ENCODE results near the gene DIP2C.

Gene DIP2C

DNA sequence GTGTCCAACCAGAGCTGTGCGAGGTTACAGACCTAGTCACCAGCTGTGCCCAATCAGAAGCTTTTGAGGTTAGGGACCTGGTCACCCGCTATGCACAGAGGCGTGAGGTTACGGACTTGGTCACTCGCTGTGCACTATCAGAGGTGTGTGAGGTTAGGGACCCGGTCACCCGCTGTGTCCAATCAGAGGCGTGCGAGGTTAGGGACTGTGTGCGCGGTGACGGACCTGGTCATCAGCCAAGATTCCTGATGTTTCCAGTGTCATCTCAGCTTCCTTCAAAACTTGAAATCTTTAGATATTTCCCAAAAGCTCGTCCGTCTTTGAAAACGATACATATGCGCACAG is 182.1 kb downstream of the DIP2C start:
- ChIA-PET POLR2A (ENCODE audit: low non-redundant PET) (no interaction called here), CTCF (interaction anchor here (0.6 kb wide), 1 partner anchor 23 kb away, joined by 4 read pairs; no protein-coding TSS in a partner anchor)
- TF ChIP-seq, protein P1, sequence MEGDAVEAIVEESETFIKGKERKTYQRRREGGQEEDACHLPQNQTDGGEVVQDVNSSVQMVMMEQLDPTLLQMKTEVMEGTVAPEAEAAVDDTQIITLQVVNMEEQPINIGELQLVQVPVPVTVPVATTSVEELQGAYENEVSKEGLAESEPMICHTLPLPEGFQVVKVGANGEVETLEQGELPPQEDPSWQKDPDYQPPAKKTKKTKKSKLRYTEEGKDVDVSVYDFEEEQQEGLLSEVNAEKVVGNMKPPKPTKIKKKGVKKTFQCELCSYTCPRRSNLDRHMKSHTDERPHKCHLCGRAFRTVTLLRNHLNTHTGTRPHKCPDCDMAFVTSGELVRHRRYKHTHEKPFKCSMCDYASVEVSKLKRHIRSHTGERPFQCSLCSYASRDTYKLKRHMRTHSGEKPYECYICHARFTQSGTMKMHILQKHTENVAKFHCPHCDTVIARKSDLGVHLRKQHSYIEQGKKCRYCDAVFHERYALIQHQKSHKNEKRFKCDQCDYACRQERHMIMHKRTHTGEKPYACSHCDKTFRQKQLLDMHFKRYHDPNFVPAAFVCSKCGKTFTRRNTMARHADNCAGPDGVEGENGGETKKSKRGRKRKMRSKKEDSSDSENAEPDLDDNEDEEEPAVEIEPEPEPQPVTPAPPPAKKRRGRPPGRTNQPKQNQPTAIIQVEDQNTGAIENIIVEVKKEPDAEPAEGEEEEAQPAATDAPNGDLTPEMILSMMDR (conservative IDR thresholded peaks at IDR 0.05; ENCODE audit: low read depth), result no peak

DNA sequence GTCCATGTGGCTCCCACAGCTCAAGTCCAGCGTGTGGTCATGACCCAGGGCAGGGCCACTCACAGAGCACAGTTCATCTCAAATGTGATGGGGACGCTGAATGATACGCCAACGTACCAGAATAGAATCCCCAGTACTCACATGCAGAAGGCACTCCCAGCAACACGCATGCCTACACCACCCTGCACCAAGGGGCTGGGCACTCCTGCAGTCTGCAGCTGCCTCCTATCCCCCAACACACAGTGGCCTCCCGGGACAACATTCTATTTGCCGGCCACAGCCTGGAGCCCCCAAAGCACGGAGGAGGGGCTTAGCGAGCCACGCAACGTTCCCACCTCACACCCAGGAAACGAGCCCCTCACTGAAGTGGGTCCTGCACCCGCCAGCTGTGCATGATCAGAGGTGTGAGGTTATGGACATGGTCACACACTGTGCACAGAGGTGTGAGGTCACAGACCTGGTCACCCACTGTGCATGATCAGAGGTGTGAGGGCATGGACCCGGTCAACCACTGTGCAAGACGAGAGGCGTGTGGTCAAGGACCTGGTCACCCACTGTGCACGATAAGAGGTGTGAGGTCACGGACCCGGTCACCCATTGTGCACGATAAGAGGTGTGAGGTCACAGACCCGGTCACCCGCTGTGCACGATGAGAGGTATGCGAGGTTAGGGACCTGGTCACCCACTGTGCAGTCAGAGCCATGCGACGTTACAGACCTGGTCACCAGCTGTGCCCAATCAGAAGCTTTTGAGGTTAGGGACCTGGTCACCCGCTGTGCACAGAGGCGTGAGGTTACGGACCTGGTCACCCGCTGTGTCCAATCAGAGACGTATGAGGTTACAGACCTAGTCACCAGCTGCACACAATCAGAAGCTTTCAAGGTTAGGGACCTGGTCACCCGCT is 182.8 kb downstream of the DIP2C start:
- TF ChIP-seq, protein P1 (conservative IDR thresholded peaks at IDR 0.05; ENCODE audit: low read depth), result no peak
- DNase-seq (ENCODE audit: low spot score), result no peak
- ChIA-PET POLR2A (ENCODE audit: low non-redundant PET) (no interaction called here), CTCF (interaction anchor here (0.6 kb wide), 1 partner anchor 23 kb away, joined by 4 read pairs; no protein-coding TSS in a partner anchor)
- no peak overlapping the region for H3K27ac ChIP-seq

More for the DNA sequence above, 182.1 kb downstream of the DIP2C start:
- no peak for DNase-seq (ENCODE audit: low spot score)
- H3K27ac ChIP-seq, result no peak overlapping the region

DNA sequence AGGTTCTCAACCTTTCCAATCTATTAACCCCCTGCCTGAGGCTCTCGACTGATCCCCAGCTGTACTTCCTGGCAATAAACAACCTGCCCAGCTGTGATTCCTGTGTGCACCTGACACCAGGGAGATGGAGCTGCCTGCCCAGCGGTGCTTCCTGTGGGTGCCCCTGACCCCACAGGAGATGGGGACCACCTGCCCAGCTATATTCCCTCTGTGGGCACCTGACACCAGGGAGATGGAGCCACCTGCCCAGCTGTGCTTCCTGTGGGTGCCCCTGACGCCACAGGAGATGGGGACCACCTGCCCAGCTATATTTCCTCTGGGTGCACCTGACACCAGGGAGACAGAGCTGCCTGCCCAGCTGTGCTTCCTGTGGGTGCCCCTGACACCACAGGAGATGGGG is 184.0 kb downstream of the DIP2C start:
- ChIA-PET CTCF (no interaction called here), POLR2A (ENCODE audit: low non-redundant PET) (no interaction called here)
- H3K27ac ChIP-seq, result no peak overlapping the region
- TF ChIP-seq, protein P1 (conservative IDR thresholded peaks at IDR 0.05; ENCODE audit: low read depth), result no peak
- DNase-seq (ENCODE audit: low spot score), result no peak

DNA sequence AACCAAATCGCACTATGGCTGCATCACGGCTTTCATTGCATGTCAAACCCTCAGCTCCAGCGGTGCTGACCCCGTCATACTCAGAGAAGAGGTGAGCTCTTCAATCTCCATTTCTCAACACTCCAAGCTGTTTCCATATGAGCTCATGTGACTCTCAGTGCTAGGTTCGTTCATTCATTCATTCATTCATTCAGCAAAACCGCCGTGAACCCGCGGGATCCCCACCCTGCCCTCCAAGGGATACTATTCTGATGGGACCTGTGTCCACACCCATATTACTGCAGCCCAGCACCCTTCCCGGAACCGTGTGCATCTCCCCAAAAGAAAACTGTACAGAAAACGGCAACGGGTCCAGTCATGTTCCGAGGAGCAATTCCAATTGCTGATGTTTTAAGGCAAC is 184.7 kb downstream of the DIP2C start:
- TF ChIP-seq, protein P1 (conservative IDR thresholded peaks at IDR 0.05; ENCODE audit: low read depth), result no peak
- ChIA-PET POLR2A (ENCODE audit: low non-redundant PET) (no interaction called here), CTCF (no interaction called here)
- DNase-seq (ENCODE audit: low spot score), result no peak
- no peak overlapping the region for H3K27ac ChIP-seq

DNA sequence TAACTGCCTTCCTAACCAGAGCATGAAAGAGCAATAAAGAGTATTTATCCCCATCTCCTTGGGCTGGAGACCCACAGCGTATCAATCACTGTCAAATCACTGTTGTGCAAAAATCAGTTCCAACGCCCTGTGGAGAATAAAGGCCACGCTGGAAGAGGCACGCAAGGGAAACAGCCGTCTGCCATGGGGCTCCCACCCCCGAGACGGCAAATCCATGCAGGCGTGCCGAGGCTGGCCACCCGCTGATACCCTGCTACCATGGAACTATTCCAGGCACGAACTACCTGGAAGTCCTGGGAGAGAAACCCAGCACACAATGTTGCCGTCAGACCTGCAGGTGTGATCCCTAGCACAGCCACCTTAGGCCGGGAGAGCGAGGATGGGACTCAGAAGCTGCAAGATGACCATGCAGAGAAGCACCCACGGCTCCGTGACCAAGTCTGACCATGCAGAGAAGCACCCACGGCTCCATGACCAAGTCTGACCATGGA is 185.3 kb downstream of the DIP2C start:
- ChIA-PET CTCF (no interaction called here), POLR2A (ENCODE audit: low non-redundant PET) (no interaction called here)
- TF ChIP-seq, protein P1 (conservative IDR thresholded peaks at IDR 0.05; ENCODE audit: low read depth), result no peak
- H3K27ac ChIP-seq, result no peak overlapping the region
- DNase-seq (ENCODE audit: low spot score), result no peak

DNA sequence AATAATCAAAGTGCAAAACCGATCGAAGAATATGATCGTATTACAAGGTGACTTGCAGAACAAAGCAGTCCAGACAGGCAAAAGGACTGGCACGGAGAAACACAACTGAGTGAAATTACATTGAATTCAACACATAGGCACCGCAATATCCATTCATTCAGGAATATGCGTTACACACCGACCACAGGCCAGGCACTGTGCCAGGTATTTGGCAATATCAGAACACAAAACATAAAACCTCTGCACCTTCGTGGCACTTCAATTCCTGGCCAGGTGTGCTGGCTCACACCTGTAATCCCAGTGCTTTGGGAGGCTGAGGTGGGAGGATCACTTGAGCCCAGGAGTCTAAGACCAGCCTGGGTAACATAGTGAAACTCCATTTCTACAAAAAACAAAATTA is 187.9 kb downstream of the DIP2C start:
- CTCF ChIA-PET, result no interaction called here
- TF ChIP-seq, protein P1 (conservative IDR thresholded peaks at IDR 0.05; ENCODE audit: low read depth), result no peak
- H3K27ac ChIP-seq, result no peak overlapping the region
- DNase-seq (ENCODE audit: low spot score), result peak; percentile 34
- POLR2A ChIA-PET (ENCODE audit: low non-redundant PET), result no interaction called here
